Measurements from ENCODE around the gene GJC2.
A peak's percentile ranks its signal among the peaks of the same experiment; 100 is the strongest.

GJC2 gene

DNA sequence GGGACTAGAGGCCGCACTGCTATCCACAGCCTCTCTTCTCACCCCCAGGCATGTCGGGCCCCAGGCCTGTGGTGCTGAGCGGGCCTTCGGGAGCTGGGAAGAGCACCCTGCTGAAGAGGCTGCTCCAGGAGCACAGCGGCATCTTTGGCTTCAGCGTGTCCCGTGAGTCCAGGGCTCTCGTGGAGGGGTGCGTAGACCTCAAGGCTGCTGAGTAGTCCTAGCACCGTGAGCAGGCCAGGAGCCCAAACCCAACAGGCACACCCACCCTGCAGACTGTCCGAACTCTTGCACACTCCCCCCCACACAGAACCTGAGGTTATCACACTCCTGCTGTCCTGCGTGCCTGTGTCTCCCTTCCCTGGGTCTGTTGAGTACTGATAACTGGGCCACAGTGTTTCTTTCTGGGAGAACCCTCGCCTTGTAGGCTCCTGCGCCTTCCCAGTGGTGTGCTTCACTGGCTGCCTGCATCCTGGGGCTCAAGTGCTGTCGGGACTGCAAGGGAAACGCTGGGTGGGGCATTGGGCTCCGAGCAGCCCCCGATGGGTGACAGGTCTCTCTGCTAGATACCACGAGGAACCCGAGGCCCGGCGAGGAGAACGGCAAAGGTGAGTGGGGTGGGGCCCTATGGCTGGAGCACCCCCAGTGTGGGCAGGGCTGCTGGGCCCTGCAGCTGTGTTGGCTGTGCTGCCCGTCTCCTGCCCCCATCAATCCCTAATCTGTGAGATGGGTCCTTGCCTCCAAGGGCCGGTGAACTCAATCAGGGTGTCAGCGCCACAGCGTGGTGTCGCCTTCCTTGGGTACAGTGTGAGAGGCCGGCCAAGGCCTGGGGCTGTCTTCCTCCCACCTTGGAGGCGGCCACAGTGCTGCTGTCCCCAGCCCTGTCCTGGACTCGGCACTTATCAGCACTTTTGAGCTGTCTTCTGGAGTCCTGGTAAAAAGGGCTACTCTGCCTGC is 4.0 kb upstream of the GJC2 start:
- no peak for DNase-seq (ENCODE audit: low read depth in 2 of 2)

GRCh38 chr1:228146417-228147150 is 3.1 kb upstream of the GJC2 start:
- DNase-seq (ENCODE audit: low read depth in 2 of 2) = no peak

GRCh38 chr1:228147151-228147693 is 2.5 kb upstream of the GJC2 start:
- DNase-seq (ENCODE audit: low read depth in 2 of 2) = no peak

DNA sequence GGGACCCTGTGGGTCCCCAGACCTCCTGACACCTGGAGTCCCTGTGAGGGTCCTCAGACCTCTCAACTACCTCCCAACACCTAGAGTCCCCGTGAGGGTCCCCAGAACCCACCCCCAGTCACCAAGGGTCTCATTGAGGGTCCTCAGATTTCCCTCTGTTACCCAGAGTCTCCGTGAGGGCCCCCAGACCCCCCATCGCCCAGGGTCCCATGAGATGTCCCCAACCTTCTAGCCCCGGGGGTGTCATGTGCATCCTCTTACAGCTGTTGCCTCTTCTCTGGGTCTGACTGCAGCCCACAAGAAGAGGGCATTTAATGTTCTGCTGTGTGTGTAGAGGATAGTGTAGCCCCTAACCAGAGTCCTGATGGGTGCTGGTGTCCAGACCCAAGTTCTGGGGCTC is 2.0 kb upstream of the GJC2 start:
- DNase-seq (ENCODE audit: low read depth in 2 of 2) = no peak

DNA sequence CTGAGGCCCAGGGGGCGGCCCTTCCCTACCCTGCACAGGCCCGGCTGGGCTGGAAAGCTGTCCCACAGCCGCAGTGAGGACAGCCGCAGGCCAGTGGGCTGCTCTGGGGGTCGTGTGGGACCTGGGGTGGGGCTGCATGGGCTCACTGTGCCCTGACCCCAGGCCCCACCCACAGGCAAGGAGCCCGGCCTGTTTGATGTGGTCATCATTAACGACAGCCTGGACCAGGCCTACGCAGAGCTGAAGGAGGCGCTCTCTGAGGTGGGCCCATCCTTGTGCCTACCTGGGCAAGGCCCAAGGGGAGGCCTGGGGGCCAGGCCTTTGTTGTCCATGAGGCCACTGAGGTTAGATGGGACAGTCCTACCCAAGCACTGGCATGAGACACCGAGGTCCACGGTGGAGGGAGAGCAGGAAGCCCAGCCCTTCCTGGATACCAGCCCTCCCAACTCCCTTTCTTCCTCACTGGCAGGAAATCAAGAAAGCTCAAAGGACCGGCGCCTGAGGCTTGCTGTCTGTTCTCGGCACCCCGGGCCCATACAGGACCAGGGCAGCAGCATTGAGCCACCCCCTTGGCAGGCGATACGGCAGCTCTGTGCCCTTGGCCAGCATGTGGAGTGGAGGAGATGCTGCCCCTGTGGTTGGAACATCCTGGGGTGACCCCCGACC is 1.4 kb upstream of the GJC2 start:
- no peak for DNase-seq (ENCODE audit: low read depth in 2 of 2)

DNA sequence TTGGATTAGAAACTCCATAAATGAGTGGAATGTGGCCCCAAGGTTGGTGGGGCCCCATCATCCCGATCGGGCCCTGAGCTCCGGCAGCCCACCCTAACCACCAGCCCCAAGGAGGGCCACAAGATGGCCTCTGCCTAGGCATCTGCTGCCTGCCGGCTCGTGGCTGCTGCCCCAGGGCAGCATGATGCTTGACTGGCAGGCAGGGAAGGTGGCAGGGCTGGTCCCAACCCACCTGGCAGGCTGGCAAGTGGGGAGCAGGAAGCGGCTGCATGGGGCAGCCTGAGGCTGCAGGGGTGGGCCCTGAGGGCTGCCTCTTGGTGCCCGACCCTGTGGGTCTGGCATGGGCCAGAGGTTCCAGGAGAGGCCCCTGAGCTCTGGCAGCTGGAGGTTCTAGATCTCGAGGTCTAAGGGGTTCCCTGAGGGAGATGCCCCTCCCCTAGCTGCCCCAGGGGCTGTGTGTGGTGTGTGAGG is 760 bp upstream of the GJC2 start:
- no peak for DNase-seq (ENCODE audit: low read depth in 2 of 2)

DNA sequence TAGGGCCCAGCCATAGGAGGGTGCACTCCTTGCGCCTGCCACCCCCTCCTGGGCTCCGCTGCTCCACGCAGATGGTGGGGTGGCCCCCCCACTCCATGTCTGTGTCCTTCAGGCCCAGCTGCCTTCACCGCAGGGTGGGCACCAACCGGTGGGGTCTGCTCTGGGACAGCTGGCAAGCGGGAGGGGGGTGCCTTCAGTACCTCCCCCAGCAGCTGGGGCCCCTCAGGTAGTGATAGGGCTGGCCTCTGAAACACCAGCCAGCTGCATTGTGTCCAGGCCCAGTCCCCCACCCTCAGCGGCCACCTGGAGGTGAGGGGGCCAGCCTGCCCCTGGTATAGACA is 360 bp downstream of the GJC2 start:
- DNase-seq (ENCODE audit: low read depth in 2 of 2) = no peak

GRCh38 chr1:228150461-228151179 is 890 bp downstream of the GJC2 start:
- DNase-seq (ENCODE audit: low read depth in 2 of 2) = no peak

- no peak for DNase-seq (ENCODE audit: low read depth in 2 of 2)
Measured at GRCh38 chr1:228151180-228151925, 1.6 kb downstream of the GJC2 start.

GRCh38 chr1:228152097-228152917 is 2.6 kb downstream of the GJC2 start:
- no peak for DNase-seq (ENCODE audit: low read depth in 2 of 2)

GRCh38 chr1:228152918-228153258 is 3.2 kb downstream of the GJC2 start:
- no peak for DNase-seq (ENCODE audit: low read depth in 2 of 2)

- no peak for DNase-seq (ENCODE audit: low read depth in 2 of 2)
Measured at GRCh38 chr1:228154021-228154669, 4.4 kb downstream of the GJC2 start.

GRCh38 chr1:228154670-228155571 is 5.2 kb downstream of the GJC2 start:
- peak in 1 of 2 donors; percentile 27 for DNase-seq (ENCODE audit: low read depth in 2 of 2)

DNA sequence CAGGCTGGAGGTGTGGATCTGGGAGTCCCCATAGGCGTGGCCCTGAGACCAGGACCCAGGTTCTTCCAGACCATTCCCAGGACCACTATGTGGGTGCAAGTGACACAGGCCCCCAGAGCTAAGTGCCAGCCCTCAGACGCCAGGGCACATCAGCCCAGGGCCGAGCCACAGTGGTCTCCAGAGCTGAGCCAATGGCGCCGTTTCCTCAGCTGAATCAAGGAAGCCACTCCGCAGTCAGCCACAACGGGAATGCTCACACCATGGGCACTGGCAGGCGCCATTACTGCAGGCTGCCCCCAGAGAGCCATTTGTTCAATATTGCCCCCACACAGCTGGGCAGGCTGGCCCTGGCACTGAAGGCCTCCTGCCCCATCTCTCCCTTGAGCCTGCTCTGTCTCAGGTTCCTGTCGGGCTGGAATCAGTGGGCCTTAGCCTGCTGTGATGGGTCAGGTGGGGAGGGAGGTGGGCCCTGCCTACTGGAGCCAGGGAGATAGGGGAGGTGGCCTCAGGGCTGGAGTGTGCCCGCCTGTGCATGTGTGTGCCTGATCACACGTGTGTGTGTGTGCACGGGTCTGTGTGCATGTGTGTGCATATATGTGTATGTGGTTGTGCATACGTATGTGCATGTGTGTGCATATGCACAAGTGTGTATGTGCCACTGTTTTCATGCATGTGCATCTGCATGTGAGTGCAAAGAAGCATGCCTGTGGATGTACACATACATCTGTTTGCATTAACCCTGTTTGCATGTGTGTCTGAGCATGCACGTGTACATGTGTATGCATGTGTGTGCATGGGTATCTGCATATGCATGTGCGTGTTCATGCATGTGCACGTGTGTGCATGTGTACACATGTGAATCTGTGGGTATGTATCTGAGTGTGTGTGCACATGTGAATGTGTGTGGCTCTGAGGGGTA is 6.1 kb downstream of the GJC2 start:
- DNase-seq (ENCODE audit: low read depth in 2 of 2) = no peak

DNA sequence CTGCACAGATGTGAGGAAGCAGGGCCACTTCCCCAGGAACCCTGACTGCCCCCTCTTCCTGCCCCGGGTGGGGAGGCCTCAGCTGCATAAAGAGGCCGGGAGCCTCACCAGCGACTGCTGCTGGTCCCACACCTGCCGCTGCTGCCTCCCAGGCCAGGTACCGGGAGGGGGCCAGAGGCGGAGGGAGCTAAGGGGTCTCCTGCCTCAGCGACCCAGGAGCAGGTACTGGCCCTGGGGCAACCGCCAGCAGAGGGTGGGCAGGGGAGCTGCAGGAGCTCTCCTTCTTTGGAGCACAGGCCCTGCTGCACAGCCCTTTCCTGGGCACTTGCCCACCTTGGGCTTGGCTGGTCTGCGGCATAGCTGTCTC is 6.8 kb downstream of the GJC2 start:
- DNase-seq (ENCODE audit: low read depth in 2 of 2) = no peak

DNA sequence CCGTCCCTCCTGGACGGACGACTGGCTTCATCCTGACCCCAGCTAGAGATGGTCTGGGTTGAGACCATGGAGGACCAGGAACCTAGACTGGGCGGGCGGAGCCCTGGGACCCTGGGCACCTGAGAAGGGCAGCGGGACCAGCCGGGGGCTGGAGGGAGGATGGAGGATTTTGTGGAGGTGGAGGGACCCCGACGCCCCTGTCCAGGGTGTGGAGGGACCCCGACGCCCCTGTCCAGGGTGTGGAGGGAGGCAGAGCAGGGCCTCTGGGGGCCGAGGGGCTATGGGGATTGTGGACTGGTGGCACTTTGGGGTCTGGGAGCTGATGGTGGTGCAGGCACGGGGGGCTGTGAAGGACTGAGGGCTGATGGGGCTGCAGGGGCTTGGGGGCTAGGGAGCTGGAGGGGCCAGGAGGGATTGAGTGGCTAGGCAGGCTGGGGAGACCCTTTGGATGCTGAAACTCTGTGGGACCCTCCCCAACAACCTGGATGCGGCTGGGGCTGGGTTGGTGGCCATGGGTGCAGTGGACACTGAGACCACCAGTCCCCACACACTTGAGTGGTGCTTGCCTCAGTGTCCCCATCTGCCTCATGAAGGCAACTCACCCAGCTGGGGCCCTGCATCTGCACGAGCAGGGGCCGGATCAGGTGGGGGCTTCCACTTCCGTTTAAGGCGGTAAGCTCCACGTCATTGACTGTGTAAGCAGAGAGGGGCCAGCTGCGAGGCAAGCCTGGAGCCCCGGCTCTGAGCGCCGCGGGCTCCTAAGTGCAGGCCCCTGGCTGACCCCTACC is 7.4 kb downstream of the GJC2 start:
- DNase-seq (ENCODE audit: low read depth in 2 of 2) = no peak

DNA sequence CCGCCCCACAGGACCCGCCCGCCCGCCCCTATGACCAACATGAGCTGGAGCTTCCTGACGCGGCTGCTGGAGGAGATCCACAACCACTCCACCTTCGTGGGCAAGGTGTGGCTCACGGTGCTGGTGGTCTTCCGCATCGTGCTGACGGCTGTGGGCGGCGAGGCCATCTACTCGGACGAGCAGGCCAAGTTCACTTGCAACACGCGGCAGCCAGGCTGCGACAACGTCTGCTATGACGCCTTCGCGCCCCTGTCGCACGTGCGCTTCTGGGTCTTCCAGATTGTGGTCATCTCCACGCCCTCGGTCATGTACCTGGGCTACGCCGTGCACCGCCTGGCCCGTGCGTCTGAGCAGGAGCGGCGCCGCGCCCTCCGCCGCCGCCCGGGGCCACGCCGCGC is 8.0 kb downstream of the GJC2 start:
- DNase-seq (ENCODE audit: low read depth in 2 of 2) = no peak
